ENCODE data around the gene PIGW. TPM values are rescaled to one million over a fixed set of nuclear protein-coding genes. Genes with fewer than 3 reads are reported as not detected.
"Not testable (repeated sequence)": the region's sequence is repeated elsewhere in the genome, so short reads cannot be mapped to it uniquely, and the experiment has no call there.

PIGW gene
- total RNA-seq, 4 donors from 2014 or later: 2.7 to 5.7 (median 3.4) TPM

GRCh38 chr17:36504156-36504545 lies 30.6 kb upstream of the PIGW start:
- TF ChIP-seq POLR2A (IDR thresholded peaks at IDR 0.05) (no peak), EP300 (IDR thresholded peaks at IDR 0.05) (no peak), CTCF (IDR thresholded peaks at IDR 0.05) (no peak)
- H3K9me3 ChIP-seq: no peaks in the 10 kb centered on the region
- WGBS, 2 donors: 92 to 94% methylated on average over 5 of the region's 5 CpGs
- no peak for DNase-seq (ENCODE audit: low spot score in 2 of 2)
- H3K27ac ChIP-seq: no peak overlapping the region
- peaks cover 0 to 82% (median 14%) of the 10 kb centered on the region in 3 donors for H3K36me3 ChIP-seq
- H3K27me3 ChIP-seq: no peaks in the 10 kb centered on the region
- peaks cover 0 to 8% (median 0%) of the 10 kb centered on the region in 4 donors for H3K4me1 ChIP-seq
- no peak overlapping the region for H3K4me3 ChIP-seq

GRCh38 chr17:36505171-36505570 lies 29.6 kb upstream of the PIGW start:
- WGBS, 2 donors: 91 to 96% methylated on average over 8 of the region's 8 CpGs
- H3K36me3 ChIP-seq: peaks cover 0 to 92% (median 14%) of the 10 kb centered on the region in 3 donors
- no peak overlapping the region for H3K4me3 ChIP-seq
- no peaks in the 10 kb centered on the region for H3K9me3 ChIP-seq
- DNase-seq (ENCODE audit: low spot score in 2 of 2): no peak
- peaks cover 0 to 7% (median 0%) of the 10 kb centered on the region in 4 donors for H3K4me1 ChIP-seq
- no peaks in the 10 kb centered on the region for H3K27me3 ChIP-seq
- TF ChIP-seq EP300 (IDR thresholded peaks at IDR 0.05): no peak
- TF ChIP-seq CTCF (IDR thresholded peaks at IDR 0.05): no peak
- no peak for TF ChIP-seq POLR2A (IDR thresholded peaks at IDR 0.05)
- no peak overlapping the region for H3K27ac ChIP-seq

GRCh38 chr17:36506249-36506826 lies 28.4 kb upstream of the PIGW start:
- 77 to 81% methylated on average over 5 to 6 of the region's 6 CpGs for WGBS, 2 donors
- Histone ChIP-seq H3K36me3 (peaks cover 0 to 95% (median 14%) of the 10 kb centered on the region in 3 donors), H3K9me3 (no peaks in the 10 kb centered on the region), H3K4me3 (no peak overlapping the region), H3K27ac (no peak overlapping the region), H3K4me1 (no peaks in the 10 kb centered on the region), H3K27me3 (no peaks in the 10 kb centered on the region)
- TF ChIP-seq POLR2A (IDR thresholded peaks at IDR 0.05) (no peak), EP300 (IDR thresholded peaks at IDR 0.05) (no peak), CTCF (IDR thresholded peaks at IDR 0.05) (no peak)
- no peak for DNase-seq (ENCODE audit: low spot score in 2 of 2)

GRCh38 chr17:36506831-36507230 lies 28.0 kb upstream of the PIGW start:
- H3K4me3 ChIP-seq: no peak overlapping the region
- H3K27me3 ChIP-seq: no peaks in the 10 kb centered on the region
- TF ChIP-seq POLR2A (IDR thresholded peaks at IDR 0.05) (no peak), EP300 (IDR thresholded peaks at IDR 0.05) (no peak), CTCF (IDR thresholded peaks at IDR 0.05) (no peak)
- H3K4me1 ChIP-seq: no peaks in the 10 kb centered on the region
- H3K27ac ChIP-seq: no peak overlapping the region
- H3K9me3 ChIP-seq: no peaks in the 10 kb centered on the region
- 93 to 95% methylated on average over 8 to 10 of the region's 11 CpGs for WGBS, 2 donors
- no peak for DNase-seq (ENCODE audit: low spot score in 2 of 2)
- H3K36me3 ChIP-seq: peaks cover 0 to 98% (median 14%) of the 10 kb centered on the region in 3 donors

GRCh38 chr17:36507266-36507665 lies 27.5 kb upstream of the PIGW start:
- no peak for DNase-seq (ENCODE audit: low spot score in 2 of 2)
- Histone ChIP-seq H3K27ac (no peak overlapping the region), H3K36me3 (peaks cover 0 to 96% (median 14%) of the 10 kb centered on the region in 3 donors), H3K27me3 (no peaks in the 10 kb centered on the region), H3K4me3 (no peak overlapping the region), H3K9me3 (no peaks in the 10 kb centered on the region), H3K4me1 (no peaks in the 10 kb centered on the region)
- no peak for TF ChIP-seq CTCF (IDR thresholded peaks at IDR 0.05)
- no peak for TF ChIP-seq POLR2A (IDR thresholded peaks at IDR 0.05)
- TF ChIP-seq EP300 (IDR thresholded peaks at IDR 0.05): no peak
- WGBS, 2 donors: 86 to 87% methylated on average over 6 of the region's 6 CpGs

- H3K27me3 ChIP-seq; H3K9me3 ChIP-seq; H3K4me1 ChIP-seq; DNase-seq (ENCODE audit: low spot score in 2 of 2); H3K4me3 ChIP-seq; H3K27ac ChIP-seq: not testable (repeated sequence)
- WGBS, 2 donors: 83 to 100% methylated on average over 2 of the region's 2 CpGs
- peaks cover 0 to 96% (median 14%) of the 10 kb centered on the region in 3 donors for H3K36me3 ChIP-seq
Observed at GRCh38 chr17:36508439-36508838, 26.3 kb upstream of the PIGW start.

Measured in tibial nerve (tissue), 4 donors.